OCI-LY1 (cell line): Measurements from ENCODE around the gene IER5.

Experiments used
- H2AFZ ChIP-seq: fragments of 200-600 bp; sonication (generic), shearing (Covaris generic); 2 replicates; pipeline ENCODE4 v1.6.0; 2014; ENCODE audit warnings: antibody characterized with exemption, mild to moderate bottlenecking, low read length
- H3F3A ChIP-seq: fragments of 200-600 bp; sonication (generic), shearing (Covaris generic); 2 replicates; pipeline ENCODE4 v1.6.0; 2014; ENCODE audit warnings: mild to moderate bottlenecking, antibody characterized with exemption, low read length, moderate library complexity; ENCODE audit not compliant: insufficient read depth
- H3K27ac ChIP-seq: fragments of 200-600 bp; sonication (generic); 2 replicates; pipeline ENCODE4 v1.5.1; 2014; ENCODE audit warnings: low read length, mixed run types, mild to moderate bottlenecking, low read depth; ENCODE audit not compliant: poor library complexity, severe bottlenecking
- H3K27me3 ChIP-seq: fragments of 200-600 bp; sonication (generic); 2 replicates; pipeline ENCODE4 v1.6.0; 2014; ENCODE audit warnings: antibody characterized with exemption, mild to moderate bottlenecking, low read length, moderate library complexity; ENCODE audit not compliant: insufficient read depth
- H3K36me3 ChIP-seq: fragments of 200-600 bp; sonication (generic); 2 replicates; pipeline ENCODE4 v1.6.1; 2014; ENCODE audit warnings: mild to moderate bottlenecking, antibody characterized with exemption, low read length, moderate library complexity, mixed read lengths; ENCODE audit not compliant: insufficient read depth
- H3K4me1 ChIP-seq: fragments of 200-600 bp; sonication (generic); 2 replicates; pipeline ENCODE4 v1.5.1; 2014; ENCODE audit warnings: mild to moderate bottlenecking, low read length, moderate library complexity; ENCODE audit not compliant: insufficient read depth, severe bottlenecking
- H3K4me2 ChIP-seq: fragments of 200-600 bp; sonication (generic), shearing (Covaris generic); 2 replicates; pipeline ENCODE4 v1.6.1; 2014; ENCODE audit warnings: low read length
- H3K4me3 ChIP-seq: fragments of 200-600 bp; sonication (generic); 2 replicates; pipeline ENCODE4 v1.5.1; 2014; ENCODE audit warnings: low read length, low read depth, mild to moderate bottlenecking, mixed read lengths; ENCODE audit not compliant: poor library complexity, severe bottlenecking
- H3K79me2 ChIP-seq: fragments of 200-600 bp; shearing (Covaris generic); 2 replicates; pipeline ENCODE4 v1.6.1; 2016; ENCODE audit warnings: mixed run types, low read length, mixed read lengths; ENCODE audit not compliant: insufficient read depth
- H3K9ac ChIP-seq: fragments of 200-600 bp; sonication (generic), shearing (Covaris generic); 2 replicates; pipeline ENCODE4 v1.6.1; 2014; ENCODE audit warnings: mild to moderate bottlenecking, low read length, mixed read lengths
- H3K9me2 ChIP-seq: fragments of 200-600 bp; sonication (generic), shearing (Covaris generic); 2 replicates; pipeline ENCODE4 v1.6.1; 2014; ENCODE audit warnings: low read depth, mild to moderate bottlenecking, low read length, mixed read lengths
- H3K9me3 ChIP-seq: fragments of 200-600 bp; shearing (Covaris generic); 2 replicates; pipeline ENCODE4 v1.6.1; 2014; ENCODE audit warnings: low read length, mixed read lengths
- H4K20me1 ChIP-seq: fragments of 200-600 bp; sonication (generic), shearing (Covaris generic); 2 replicates; pipeline ENCODE4 v1.6.0; 2016; ENCODE audit warnings: mild to moderate bottlenecking, low read length; ENCODE audit not compliant: insufficient read depth
- EZH2 ChIP-seq: fragments of 200-600 bp; sonication (generic), shearing (Covaris generic); IDR thresholded peaks from 2 replicates; pipeline ENCODE4 v1.8.0; 2017; ENCODE audit warnings: borderline replicate concordance, mixed run types, mild to moderate bottlenecking, antibody characterized with exemption, low read length, moderate library complexity, mixed read lengths
- TF ChIP-seq, protein P1 (sequence below): fragments of 200-600 bp; sonication (generic), shearing (Covaris generic); IDR thresholded peaks from 2 replicates; pipeline ENCODE4 v1.5.1; 2017; ENCODE audit warnings: mild to moderate bottlenecking, antibody characterized with exemption, low read length, moderate library complexity, mixed read lengths

The IER5 gene

DNA sequence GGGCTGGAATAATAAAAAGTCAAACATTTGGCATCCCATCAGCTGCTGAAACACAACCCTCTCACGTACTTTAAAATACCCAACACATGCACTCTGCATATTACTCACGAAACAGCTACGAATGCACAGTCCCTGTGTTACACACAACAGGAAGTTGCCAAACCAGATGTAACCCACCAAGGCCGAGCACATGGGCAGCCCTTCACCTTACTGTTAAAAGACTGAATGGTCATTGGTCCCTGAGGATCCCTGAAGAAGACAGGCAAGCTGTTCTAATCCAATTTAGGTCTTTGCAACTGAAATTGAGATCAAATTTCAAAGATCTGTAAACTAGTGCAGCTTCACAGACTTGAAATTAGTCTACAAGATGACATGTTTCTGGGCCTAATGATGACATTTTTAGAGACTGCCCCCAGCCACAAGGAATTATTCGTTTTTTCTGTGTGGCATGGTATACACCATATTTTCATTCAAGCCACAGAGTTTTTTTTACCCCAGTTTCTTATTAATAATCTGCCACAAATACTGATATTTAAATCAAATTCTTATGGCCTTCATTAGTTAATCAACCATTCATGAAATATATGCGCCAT is 25.6 kb upstream of the IER5 start:
- no peaks in the 10 kb centered on the region for H4K20me1 ChIP-seq
- no peaks in the 10 kb centered on the region for H3K9me2 ChIP-seq
- H3K36me3 ChIP-seq: no peaks in the 10 kb centered on the region
- peak overlapping the region; percentile 10; the same call in 1 of the 2 replicates for H3K4me2 ChIP-seq
- H3K79me2 ChIP-seq: no peaks in the 10 kb centered on the region
- H2AFZ ChIP-seq: no peak overlapping the region
- no peaks in the 10 kb centered on the region for H3K9me3 ChIP-seq
- no peaks in the 10 kb centered on the region for H3K27me3 ChIP-seq
- no peak overlapping the region for H3K4me3 ChIP-seq
- H3K9ac ChIP-seq: no peak overlapping the region
- TF ChIP-seq EZH2: no peak
- TF ChIP-seq, protein P1, sequence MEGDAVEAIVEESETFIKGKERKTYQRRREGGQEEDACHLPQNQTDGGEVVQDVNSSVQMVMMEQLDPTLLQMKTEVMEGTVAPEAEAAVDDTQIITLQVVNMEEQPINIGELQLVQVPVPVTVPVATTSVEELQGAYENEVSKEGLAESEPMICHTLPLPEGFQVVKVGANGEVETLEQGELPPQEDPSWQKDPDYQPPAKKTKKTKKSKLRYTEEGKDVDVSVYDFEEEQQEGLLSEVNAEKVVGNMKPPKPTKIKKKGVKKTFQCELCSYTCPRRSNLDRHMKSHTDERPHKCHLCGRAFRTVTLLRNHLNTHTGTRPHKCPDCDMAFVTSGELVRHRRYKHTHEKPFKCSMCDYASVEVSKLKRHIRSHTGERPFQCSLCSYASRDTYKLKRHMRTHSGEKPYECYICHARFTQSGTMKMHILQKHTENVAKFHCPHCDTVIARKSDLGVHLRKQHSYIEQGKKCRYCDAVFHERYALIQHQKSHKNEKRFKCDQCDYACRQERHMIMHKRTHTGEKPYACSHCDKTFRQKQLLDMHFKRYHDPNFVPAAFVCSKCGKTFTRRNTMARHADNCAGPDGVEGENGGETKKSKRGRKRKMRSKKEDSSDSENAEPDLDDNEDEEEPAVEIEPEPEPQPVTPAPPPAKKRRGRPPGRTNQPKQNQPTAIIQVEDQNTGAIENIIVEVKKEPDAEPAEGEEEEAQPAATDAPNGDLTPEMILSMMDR: no peak
- no peak overlapping the region for H3K27ac ChIP-seq
- no peaks in the 10 kb centered on the region for H3F3A ChIP-seq
- H3K4me1 ChIP-seq: peaks cover 15% of the 10 kb centered on the region

- H3F3A ChIP-seq: no peaks in the 10 kb centered on the region
- no peak overlapping the region for H2AFZ ChIP-seq
- TF ChIP-seq EZH2: no peak
- TF ChIP-seq, protein P1: no peak
- H3K79me2 ChIP-seq: no peaks in the 10 kb centered on the region
- H3K4me2 ChIP-seq: no peak overlapping the region
- H3K4me3 ChIP-seq: no peak overlapping the region
- no peak overlapping the region for H3K9ac ChIP-seq
- no peaks in the 10 kb centered on the region for H3K27me3 ChIP-seq
- no peaks in the 10 kb centered on the region for H4K20me1 ChIP-seq
- H3K27ac ChIP-seq: no peak overlapping the region
- no peaks in the 10 kb centered on the region for H3K9me3 ChIP-seq
- no peaks in the 10 kb centered on the region for H3K9me2 ChIP-seq
- peaks cover 15% of the 10 kb centered on the region for H3K4me1 ChIP-seq
- H3K36me3 ChIP-seq: no peaks in the 10 kb centered on the region
Observed at GRCh38 chr1:181064011-181064623, 24.4 kb upstream of the IER5 start.

DNA sequence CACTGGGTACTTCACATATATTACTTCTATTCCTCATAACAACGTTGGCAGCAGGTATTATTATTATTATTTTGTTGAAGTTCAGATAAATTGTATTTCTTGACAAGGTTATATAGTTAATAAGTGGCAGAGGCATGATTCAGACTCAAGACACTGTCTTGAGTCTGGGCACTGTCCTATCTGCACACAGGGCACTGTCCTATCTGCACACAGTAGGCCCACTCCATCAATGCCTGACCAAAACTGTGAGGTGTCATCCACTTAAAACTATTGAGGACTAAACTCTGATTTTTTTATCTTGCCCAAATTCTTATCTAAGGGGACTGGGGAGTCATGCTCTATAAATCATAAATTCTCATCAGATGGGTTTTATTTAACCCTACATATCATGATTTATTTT is 23.8 kb upstream of the IER5 start:
- no peaks in the 10 kb centered on the region for H3K27me3 ChIP-seq
- TF ChIP-seq, protein P1: no peak
- TF ChIP-seq EZH2: no peak
- no peak overlapping the region for H2AFZ ChIP-seq
- H3K4me3 ChIP-seq: no peak overlapping the region
- no peaks in the 10 kb centered on the region for H3K9me2 ChIP-seq
- H3K4me2 ChIP-seq: no peak overlapping the region
- no peak overlapping the region for H3K9ac ChIP-seq
- no peak overlapping the region for H3K27ac ChIP-seq
- H3K9me3 ChIP-seq: no peaks in the 10 kb centered on the region
- H4K20me1 ChIP-seq: no peaks in the 10 kb centered on the region
- no peaks in the 10 kb centered on the region for H3F3A ChIP-seq
- peaks cover 15% of the 10 kb centered on the region for H3K4me1 ChIP-seq
- H3K36me3 ChIP-seq: no peaks in the 10 kb centered on the region
- H3K79me2 ChIP-seq: no peaks in the 10 kb centered on the region
